GM21423 (cell line): ENCODE measurements around the gene LRMDA.
"Not testable (repeated sequence)": the region's sequence is repeated elsewhere in the genome, so short reads cannot be mapped to it uniquely, and the experiment has no call there.

Experiments used
- ATAC-seq: cut with Tn5 transposase; IDR thresholded peaks from one replicate; pipeline ENCODE4 v1.9.1; 2021; ENCODE audit warnings: mild to moderate bottlenecking, moderate library complexity; ENCODE audit not compliant: unreplicated experiment

LRMDA gene

GRCh38 chr10:75730847-75731246, 299.4 kb downstream of the LRMDA start:
- ATAC-seq = no peak

GRCh38 chr10:75733135-75733890, 301.9 kb downstream of the LRMDA start:
- no peak for ATAC-seq

GRCh38 chr10:75736151-75736640, 304.8 kb downstream of the LRMDA start:
- ATAC-seq = no peak

GRCh38 chr10:75736889-75737579, 305.6 kb downstream of the LRMDA start:
- ATAC-seq = no peak

- ATAC-seq = no peak
Measured at GRCh38 chr10:75737580-75737949, 306.1 kb downstream of the LRMDA start.

GRCh38 chr10:75738924-75739323, 307.5 kb downstream of the LRMDA start:
- ATAC-seq = no peak

- no peak for ATAC-seq
Measured at GRCh38 chr10:75739414-75740143, 308.2 kb downstream of the LRMDA start.

GRCh38 chr10:75740541-75740940, 309.1 kb downstream of the LRMDA start:
- ATAC-seq = no peak

GRCh38 chr10:75742355-75742754, 310.9 kb downstream of the LRMDA start:
- no peak for ATAC-seq

GRCh38 chr10:75743291-75743778, 311.9 kb downstream of the LRMDA start:
- ATAC-seq = no peak

- ATAC-seq = no peak
Measured at GRCh38 chr10:75744261-75744660, 312.8 kb downstream of the LRMDA start.

- no peak for ATAC-seq
Measured at GRCh38 chr10:75746356-75746755, 314.9 kb downstream of the LRMDA start.

GRCh38 chr10:75750093-75750875, 318.9 kb downstream of the LRMDA start:
- ATAC-seq = not testable (repeated sequence)

- no peak for ATAC-seq
Measured at GRCh38 chr10:75751232-75751631, 319.8 kb downstream of the LRMDA start.

- no peak for ATAC-seq
Measured at GRCh38 chr10:75753621-75754020, 322.2 kb downstream of the LRMDA start.

- no peak for ATAC-seq
Measured at GRCh38 chr10:75754096-75754831, 322.8 kb downstream of the LRMDA start.

- no peak for ATAC-seq
Measured at GRCh38 chr10:75755528-75755927, 324.1 kb downstream of the LRMDA start.

- no peak for ATAC-seq
Measured at GRCh38 chr10:75761289-75761688, 329.9 kb downstream of the LRMDA start.

GRCh38 chr10:75762431-75762802, 331.0 kb downstream of the LRMDA start:
- no peak for ATAC-seq

- no peak for ATAC-seq
Measured at GRCh38 chr10:75763652-75764051, 332.2 kb downstream of the LRMDA start.
